HG02763 (cell line): ENCODE data around the gene SLC48A1.

ENCODE experiments used
- ATAC-seq: cut with Tn5 transposase; IDR thresholded peaks from one replicate; pipeline ENCODE4 v1.9.1; 2021; ENCODE audit warnings: mild to moderate bottlenecking, moderate library complexity; ENCODE audit not compliant: unreplicated experiment

SLC48A1 gene

DNA sequence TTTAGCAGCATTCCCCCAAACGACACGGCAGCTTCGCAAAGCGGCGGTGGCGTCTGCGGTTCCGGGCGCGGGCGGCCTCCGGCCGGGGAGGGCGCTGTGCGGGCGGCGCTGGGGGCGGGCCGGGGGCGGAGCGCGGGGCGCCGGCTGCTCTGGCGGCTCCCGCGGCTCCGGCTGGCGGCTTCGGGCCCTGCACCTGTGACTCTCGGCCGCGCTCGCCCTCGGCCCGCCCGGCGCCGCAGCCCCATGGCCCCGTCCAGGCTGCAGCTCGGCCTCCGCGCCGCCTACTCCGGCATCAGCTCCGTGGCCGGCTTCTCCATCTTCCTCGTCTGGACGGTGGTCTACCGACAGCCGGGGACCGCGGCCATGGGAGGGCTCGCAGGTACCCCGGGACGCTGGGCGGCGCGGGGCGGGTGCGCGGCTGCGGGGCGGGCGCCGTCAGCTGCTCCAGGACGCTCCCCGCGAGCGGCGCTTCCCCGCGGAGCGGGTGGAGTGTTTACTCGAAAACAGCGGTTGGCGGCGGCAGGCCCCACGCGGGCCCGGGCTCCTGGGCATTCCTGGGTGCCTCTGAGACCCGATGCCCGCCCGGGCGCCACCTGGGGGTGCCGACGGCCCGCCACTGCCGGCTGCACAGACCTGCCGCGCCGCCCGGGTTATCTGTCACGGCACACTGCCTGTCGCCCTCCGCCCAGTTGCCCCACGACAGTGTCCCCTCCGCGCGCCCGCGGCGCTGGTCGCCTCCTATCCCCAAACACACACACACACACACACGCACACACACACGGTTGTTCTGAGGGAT lies at the start of gene SLC48A1:
Gene SLC48A1 (plus strand): TSS at position 177 of the 796 bp plus-strand sequence. CDS start 67 bp downstream, at position 244.
- ATAC-seq: peak; percentile 86

DNA sequence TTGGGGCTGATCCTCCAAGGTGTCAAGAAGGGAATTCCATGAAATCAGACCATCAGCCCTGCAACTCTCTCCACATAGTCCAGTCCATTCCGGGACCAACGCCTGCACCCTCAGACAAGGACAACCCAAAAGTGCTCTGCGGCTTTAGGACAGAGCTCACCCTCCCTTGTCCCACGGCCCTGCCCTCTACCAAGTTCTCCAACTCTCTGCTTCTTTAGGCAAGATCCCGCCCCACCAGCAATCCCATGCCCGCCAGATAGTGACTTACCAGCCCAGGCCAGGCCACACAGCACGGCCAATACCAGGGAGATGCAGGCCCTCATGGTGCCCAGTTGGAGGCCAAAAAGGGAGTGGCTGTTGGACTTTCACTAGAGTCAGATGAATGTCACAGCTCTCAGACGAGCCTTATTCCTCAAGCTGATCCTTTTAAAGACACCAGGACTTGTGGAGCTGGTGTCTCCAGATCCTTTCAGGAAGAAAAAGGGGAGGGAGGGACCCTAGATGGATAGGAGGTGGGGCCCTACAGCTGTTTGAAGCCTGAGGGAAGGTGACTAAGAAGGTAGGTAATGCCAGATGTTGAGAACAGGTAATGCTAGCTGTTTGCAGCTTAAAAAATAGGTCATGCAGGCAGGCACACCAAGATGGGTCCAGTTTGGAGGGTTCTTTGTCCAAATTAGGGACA lies 47.8 kb upstream of the SLC48A1 start, which contains the start of gene ENDOU:
Gene ENDOU (minus strand): TSS at position 400 of the 682 bp plus-strand sequence. CDS start 77 bp downstream, at position 323.
- no peak for ATAC-seq

DNA sequence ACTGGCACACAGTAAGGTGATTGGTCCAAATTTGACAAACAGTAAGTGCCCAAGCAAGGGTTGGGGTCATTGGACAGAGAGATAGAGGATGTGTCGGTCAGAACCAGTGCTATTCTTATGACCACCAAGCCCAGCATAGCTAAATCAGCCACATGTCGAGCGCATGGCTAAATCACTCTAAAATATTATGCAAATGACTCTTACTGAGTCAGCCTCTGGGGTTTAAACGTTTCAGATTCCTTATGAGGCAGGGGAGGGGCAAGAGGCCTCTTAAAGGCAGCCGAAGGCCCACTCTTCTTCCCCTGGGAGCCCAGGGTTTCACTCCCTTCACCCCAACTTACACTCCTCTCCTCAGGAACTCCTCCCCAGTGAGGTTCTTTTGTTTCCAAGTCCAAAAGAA lies 47.1 kb upstream of the SLC48A1 start:
- ATAC-seq: peak; percentile 76

DNA sequence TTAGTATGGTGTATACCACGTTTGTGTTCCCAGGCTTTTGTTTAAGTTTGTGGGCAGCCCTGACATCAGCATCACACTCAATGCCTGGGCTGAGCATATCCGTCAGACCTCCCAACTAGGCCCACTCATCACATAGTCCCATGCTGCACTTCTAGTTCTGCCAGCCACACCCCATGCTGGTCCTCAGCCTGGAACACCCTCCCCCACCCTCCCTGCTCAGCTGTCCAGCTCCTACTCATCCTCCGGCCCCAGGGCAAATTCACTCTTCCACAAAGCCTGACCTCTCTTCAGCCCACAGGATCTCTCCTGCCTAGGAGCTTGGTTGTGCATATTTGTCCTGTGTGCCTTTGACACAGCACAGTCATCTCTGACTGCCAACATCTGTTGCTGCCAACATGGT lies 43.8 kb upstream of the SLC48A1 start:
- no peak for ATAC-seq

DNA sequence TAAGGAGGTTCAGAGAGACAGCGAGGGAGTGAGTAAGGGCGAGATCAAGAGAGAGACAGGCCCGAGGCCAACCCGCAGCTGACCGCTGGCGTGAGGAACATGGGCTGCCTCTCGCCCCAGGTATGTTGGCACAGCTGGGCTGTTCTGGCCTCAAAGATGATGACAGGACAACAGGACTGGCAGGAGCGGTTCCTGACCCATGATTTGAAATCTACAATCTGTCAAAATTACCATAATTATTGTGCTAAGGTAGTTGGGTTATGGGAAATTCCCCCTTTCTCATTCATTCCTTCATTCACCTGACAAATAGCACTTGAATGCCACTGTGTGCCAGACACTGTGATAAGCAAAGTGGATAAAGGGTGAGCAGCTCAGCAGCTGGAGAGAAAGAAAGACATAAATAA lies 42.7 kb upstream of the SLC48A1 start:
- no peak for ATAC-seq

DNA sequence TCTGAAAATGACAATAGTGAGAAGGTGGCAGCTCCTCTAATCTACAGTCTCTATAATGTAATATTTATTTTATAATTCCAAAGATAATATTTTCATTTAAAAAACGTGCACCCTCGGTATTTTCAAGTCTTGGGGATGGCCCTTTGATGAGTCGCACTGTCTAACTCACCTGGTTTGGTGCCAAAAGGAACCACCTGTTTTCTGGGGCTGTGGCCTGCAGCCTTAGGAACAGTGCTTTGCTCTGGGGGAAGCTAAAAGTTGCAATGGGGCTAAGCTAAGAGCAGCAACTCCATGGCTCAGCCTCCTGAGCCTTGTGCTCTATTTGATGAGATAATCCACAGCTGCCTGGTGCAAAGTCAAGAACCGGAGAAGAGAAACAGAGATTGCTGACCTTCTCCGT lies 41.3 kb upstream of the SLC48A1 start:
- ATAC-seq: no peak

DNA sequence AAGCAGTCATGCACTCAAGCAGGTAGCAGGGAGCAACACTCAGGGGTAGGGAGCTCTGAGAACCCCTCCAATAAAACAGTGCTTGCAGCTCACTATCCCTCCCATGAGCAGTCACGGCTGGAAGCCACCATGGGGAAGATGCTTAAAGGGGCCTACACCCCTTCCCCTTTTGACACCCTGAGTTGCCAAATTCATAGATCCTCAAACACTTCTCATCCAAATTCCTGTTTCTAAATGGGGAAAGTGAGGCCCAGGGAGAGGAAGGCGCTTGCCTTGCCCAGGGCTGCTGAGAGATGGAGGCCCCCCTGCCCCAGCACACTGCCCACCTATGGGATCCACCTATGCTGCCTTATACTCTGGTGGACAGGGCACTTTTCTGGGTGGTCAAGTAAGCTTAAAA lies 40.5 kb upstream of the SLC48A1 start:
- no peak for ATAC-seq

DNA sequence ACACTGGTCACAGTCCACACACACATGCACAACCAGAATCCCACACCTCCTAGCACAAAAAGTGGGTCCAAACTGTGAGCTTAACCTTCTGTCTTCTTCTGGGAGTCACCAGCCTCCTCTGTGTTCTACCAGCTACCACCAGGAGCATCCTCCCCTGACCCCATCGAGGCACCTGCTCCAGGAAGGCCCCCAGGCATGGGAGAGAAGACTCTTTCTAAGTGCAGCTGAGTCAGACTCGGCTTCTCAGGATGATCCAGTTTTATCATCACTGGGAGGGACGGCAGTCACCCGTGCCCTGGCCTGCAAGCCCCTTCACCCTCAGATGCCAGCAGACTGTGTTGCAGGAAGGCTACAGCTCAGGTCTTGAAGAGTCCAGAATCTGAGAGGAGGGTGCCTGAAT lies 39.9 kb upstream of the SLC48A1 start:
- no peak for ATAC-seq

DNA sequence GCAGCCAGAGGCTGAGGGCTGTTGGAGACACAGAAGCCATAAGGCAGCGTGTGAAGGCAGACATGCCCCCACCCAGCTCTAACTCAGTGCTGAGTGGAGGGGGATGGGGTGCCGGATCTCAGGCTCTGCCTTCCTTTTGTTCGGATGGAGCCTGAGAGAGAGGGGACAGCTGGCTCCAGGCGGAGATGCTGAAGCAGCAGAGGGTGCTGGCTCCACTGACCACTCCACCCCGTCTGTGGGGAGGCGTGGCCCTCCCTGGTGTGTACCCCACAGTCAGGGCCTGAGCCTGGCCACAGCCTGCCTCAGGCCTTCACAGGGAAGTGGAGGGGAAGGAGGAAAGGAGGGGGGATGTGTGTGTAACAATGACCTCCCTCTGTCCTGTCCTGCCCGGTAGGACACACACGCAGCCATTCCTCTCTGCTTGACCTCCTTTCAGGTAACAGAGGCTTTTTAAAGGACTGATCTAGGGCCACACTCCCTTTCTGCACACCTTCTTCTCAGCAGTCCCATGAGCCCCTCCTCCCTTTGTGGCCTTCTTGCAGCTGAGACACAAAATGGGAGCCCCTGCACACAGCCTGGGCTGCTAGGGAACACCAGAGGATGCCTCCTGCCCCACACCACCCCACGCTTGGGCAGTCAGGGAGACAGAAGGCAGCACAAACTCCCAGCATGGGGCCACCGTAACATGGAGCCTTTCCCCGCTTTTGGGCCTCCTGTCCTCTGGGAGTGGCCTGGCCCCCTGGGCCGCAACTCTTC lies 38.1 kb upstream of the SLC48A1 start:
- no peak for ATAC-seq

DNA sequence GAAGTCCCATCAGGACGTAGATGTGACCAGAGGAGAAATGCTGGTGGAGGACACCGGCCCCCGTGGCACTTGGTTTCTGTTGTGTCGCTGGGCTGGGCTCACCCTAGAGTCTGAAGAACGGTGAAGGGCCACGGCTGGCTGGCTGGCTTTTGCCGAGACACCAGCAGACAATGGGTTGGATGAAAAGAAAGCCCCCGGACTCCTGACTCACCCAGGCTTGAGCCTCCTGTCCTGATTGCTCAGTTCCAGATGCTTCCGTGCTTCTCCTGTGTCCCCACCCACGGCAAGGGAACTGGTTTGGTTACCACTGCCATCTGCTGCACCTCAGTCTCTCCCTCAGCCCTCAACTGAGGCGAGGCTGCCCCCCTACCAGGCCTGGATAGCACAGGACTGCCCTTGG lies 37.4 kb upstream of the SLC48A1 start:
- ATAC-seq: no peak

DNA sequence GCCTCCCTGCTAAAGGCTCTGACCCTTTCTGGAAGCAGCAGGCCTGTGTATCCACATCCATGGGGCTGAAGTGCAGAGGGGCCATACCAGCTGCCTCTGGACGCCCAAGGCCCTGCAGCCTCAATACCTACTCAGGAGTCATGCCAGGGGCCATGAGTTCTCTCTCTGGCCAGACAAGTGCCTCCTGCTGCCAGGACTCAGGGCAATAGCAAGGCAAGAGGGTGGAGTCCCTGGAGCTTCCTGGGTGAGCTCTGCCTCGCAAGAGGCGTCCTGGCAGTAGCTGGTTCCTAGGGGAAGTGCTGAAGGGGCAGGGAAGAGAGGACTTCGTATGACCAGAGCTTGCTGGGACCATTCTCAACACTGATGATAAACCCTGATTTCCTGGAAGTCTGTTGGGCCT lies 36.8 kb upstream of the SLC48A1 start:
- ATAC-seq: no peak

DNA sequence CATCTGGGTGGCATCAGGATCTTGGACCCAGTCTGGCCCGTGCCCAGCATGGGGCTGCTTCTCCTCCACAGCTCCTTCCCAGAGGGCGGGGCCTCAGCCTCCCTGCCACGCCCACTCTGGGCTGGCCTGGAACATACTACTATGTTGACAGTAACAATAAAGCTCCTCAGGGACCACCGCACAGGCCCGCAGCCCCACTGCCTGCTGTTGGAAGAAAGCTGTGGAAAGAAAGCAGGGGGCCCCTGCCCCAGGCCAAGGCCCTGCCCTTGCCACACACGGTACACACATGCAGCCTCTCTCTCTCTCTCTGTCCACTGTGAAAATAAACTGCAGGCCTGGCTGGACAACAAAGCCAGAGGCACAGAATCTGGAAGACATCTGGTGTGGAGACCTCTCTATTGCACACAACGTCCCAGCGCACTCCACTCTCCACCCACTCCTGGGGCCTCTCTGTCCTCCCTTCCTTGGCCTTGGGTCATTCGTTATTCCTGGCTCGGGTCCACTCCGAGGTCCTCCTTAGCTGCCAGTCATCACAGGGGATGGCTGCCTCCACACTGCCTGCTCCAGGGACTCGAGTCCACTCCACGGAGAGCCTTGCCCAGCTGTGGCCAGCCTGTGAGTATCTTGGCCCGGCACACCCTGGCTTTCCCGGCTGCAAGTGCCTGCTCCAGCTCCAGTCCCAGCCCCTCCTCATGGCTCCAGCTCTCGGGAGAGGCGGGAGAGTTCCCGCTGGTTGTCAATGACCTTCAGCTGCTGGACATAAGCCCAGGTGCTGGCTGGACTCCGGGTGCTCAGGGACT lies 36.0 kb upstream of the SLC48A1 start:
- ATAC-seq: no peak

DNA sequence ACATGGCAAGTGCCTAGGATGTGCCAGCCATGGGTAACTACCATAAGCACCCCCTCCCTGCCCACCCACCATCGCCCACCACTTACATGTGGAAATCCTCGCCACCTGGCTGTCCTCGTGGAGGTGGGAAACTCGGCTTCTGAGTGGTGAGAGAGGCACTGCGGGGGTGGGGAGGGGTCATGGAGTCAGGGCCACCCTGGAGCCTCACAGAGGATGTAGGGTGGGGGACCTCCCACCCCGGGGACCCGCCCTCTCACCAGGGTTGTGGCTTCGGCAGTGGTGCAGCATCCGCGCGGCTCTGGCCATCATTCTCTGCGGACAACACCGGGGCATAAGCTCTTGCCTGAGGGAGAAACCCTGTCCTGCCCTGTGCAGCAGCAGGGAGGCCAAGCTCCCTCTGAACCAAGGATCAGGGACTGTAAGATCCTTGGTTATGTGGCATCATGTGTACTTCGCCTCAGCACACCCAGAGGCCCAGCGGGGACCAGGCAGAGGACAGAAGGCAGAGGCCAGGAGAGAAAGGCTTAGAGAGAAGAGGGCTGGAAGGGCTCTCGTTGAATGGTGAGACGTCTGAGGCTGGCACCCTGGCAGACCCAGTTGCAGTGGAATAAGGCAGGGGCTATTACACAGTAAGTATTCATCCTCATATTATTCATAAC lies 35.0 kb upstream of the SLC48A1 start:
- ATAC-seq: no peak

DNA sequence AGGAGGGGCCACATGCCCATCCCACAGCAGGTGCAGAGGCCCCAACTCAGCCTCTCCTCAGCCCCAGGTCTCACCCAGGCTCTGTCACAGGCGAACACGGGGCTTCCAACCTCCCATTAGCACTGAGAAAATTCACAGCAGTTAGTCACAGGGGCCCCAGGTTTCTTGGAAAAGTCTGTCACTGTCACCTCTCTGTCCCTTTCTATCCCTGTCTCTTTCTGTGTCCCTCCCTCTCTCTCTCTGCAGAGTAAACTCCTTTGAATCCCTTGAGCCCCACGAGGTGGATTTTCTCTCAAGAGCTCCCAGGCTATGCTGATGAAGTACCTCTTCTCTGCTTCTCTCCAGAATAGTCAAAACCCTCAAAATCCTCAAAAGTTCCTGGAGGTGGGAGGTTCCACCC lies 33.7 kb upstream of the SLC48A1 start:
- no peak for ATAC-seq

DNA sequence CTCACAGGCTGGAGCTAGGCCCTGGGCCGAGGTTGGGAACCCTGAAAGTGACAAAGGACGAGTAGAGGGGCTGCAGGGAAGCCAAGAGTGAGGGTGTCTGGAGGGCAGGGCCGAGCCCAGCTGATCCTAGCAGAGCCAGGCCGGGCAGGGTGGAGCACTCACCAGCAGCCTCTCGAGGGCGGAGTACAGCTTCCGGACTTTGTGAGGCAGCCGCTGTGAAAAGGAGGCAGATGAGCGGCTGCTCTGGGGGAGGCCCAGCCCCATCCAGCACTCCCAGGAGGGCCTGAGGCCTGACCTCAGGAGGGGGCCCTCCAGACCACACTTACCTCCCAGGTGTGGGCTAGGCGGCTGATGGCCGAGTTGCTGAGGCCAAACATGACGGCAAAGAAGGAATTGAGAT lies 33.1 kb upstream of the SLC48A1 start:
- peak; percentile 66 for ATAC-seq

DNA sequence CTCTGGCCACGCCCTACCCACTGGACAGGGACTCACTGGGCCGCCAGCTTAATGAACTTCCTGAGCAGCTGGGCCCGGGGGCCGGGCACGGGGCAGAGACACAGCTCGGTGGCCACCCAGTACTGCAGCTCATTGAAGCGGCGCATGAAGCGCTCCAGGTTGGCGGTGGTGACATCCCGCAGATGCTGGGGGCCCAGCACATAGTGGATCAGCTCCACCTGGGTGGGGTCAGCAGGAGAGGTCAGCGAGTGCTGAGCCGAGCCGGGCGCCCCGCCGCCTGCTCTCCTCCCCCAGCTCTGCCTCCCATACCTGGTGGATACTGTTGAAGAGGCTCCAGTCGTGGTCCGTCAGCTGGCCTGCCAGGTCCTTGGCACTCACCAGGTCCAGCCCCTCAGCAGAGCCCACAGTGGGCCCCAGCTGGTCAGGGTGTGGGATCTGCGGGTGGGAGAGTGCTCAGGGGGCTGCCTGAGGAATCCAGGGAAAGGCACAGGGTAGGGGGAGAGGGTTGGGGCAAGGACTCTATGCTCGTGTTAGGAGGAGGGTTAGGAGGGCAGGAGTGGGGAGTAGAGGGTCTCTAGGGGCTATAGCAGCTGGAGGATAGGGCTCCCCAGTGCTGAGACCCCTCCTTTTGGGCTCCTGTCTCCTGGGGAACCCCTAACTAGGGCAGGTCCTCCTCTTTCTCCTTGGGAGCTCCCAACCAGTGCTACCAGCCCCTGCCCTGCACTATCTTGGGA lies 32.3 kb upstream of the SLC48A1 start:
- peak; percentile 29 for ATAC-seq

DNA sequence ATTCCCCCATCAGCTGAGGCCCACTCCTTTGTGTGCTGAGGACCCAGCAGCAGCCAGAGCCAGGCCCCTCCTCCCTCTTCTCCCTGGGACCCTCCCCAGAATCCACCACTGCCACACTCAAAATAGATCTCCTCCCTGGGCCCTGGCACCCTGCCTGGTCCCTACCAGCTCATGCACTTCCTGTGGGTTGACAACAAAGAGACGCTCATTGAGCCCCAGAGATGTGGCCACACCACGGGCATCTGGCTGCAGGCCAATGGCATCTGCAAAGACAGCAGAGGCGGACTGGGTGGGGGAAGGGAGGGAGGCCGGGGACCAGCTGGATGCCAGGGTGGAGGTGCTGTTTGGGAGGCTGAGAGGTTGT lies 31.7 kb upstream of the SLC48A1 start:
- peak; percentile 28 for ATAC-seq

DNA sequence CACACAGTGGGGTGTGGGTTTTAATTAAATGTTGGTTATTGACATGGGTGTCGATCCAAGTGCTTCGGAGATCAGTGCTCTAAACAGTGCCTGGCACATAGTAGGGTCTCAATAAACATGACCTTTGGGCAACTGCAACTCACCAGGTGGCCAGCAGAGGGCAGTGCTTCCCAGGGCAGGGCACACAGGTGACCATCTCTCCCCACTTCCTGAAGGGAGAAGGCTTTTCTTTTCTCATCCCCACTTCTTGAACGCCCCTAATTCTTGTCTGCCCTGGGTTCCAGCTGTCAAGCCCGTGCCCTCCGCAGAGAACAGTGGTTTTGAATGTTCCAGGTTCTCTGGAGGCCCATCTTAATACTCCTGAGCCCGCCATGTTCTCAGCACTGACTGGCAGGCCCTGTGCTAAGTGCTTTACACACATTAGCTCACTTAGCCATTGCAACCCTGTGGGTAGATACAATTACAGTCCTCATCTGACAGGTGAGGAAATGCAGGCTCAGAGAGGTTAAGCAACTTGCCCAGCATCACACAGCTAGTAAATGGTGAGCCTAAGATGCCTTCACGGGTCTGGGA lies 30.7 kb upstream of the SLC48A1 start:
- no peak for ATAC-seq

DNA sequence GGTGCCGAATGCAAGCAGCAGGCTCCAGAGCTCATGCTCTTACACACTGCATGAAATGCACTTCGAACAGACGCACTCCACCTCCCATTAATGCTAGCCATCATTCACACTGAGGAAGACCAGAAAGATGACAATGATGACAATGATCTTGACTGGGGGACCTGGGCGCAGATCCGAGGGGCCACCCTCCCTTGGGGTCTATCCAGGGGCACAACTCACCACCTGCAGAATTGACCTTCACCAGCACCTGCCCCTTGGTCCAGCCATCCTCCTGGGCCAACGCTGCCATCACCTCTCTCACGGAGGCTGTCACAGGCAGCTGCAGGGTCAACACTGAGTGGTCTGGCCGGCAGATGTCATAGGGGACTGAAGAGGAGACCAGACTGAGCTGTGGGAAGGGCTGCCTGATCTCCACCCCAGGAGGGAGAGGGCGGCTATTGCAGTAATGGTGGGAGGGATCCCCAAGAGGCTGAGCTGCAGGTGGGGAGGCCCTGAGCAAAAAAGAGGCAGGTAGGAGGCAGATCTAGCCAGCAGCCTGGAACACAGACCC lies 29.7 kb upstream of the SLC48A1 start:
- ATAC-seq: no peak
